HG02610 (cell line): Measurements from ENCODE around the gene ANGPTL7.

ENCODE experiments used
- ATAC-seq: cut with Tn5 transposase; IDR thresholded peaks from one replicate; pipeline ENCODE4 v1.9.1; 2021; ENCODE audit warnings: mild to moderate bottlenecking, moderate library complexity; ENCODE audit not compliant: unreplicated experiment

The ANGPTL7 gene

GRCh38 chr1:11198851-11199594 lies 9.9 kb downstream of the ANGPTL7 start:
- no peak for ATAC-seq

DNA sequence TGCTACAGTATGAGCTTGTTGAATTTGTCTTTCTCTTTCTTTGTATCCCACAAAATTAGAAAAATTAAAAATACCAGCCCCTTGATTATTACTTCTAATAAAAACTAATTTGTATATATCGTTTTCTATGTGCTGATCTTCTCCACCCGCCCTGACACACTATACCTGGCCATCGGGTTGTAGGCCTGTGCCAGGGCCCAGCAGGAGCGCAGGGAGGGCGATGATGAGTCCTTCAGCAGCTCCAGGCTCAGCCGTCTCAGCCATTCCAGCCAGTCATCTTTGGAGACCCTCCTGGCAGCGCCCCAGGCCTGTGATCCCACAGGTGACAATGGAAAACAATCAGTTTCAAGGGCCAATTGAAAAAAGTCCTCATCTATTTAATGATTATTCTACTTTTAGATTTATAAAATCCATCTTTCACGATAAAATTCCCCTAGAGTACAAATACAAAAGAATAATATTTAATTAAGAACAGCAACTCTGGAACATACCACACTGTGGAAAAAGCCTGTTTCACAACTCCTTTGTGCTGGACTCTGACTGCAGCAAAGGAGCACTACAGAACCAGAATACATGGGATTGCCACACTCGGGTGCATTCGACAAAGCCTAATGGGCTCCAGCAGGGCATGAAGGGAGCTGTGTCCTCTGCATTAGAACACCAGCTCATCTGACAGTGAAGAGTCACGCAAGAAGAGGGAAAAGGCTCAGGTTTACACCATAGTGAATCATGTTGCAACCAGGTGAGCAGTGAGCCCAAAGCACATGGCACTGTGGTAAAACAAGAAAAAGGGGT lies 15.4 kb downstream of the ANGPTL7 start:
- ATAC-seq: no peak

GRCh38 chr1:11207898-11208611 lies 18.9 kb downstream of the ANGPTL7 start:
- no peak for ATAC-seq

GRCh38 chr1:11211461-11211860 lies 22.3 kb downstream of the ANGPTL7 start:
- ATAC-seq: no peak

DNA sequence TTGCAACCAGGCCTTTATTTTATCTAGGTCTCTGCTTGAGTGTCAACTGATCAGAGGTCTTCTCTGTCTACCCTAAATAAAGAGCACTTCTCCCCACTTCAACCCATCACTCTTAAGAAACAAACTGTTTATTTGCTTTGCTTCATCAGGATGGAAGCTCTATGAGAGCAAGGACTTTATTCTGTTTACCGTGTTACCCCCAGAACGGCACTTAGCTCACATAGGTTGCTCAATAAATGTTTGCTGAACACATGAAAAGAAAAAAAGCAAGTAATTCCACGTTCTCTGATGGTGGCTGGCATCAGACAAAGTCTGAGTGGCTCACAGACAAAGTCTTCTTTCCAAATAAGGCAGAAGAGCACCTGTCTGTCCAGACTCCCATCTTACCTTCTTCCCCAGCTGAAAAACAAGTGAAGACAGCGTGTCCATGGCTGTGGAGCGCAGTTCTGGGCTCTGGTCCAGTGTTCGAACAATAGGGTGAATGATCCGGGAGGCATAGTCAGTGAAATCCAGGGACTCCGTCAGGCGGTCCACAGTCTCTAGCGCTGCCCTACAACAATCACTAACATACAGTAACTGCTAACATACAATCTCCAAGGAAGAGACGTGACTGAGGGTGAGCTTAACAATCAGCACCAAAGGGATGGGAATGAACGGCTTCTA lies 22.9 kb downstream of the ANGPTL7 start:
- no peak for ATAC-seq

GRCh38 chr1:11214698-11215380 lies 25.7 kb downstream of the ANGPTL7 start:
- ATAC-seq: no peak

DNA sequence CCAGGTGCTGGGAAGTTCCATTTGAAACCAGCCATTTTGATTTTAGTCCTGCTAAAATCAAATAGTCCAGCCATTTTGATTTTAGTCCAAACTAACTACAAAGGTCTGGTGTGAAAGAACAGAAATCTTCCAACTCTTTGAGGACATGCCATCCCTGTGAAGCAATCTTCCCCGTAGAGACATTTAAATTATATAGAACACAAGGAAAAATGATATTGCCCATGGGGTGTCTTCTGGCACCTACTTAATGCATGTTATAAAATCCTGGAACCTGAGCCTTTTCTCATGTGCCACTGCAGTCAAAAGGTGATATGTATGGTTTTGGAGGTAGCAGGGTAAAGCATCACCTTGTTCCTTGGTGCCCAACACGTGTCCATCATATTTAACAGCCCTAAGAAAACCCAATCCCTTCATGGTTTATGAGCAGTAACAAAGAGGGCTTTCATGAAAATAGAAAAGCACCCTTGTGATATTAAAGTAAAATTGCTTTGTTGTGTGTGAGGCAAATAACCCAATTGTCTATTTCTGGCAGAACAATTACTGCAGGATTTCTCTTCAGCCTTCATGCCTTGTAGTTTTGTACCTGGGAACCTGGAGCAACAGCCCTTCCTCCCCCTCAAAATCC lies 26.3 kb downstream of the ANGPTL7 start:
- no peak for ATAC-seq

DNA sequence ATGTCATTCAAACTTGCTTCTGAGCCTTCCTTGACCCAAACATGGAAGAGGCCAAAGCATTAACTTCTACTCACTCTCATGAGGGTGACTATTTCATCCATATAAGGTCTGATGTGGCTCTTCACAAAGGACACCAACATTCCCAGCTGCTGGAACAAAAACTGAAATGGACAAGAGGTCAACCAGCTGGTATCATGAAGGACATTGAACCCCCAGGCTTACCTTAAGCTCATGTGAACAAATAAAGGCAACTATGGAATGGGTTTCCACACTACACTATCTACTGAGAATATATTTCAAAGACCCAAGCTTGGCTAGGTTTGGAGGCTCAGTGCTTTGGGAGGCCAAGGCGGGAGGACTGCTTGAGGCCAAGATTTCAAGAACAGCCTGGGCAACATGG lies 26.9 kb downstream of the ANGPTL7 start:
- ATAC-seq: no peak

GRCh38 chr1:11227106-11228077 lies 38.2 kb downstream of the ANGPTL7 start:
- peak; percentile 36 for ATAC-seq

- no peak for ATAC-seq
Observed at GRCh38 chr1:11229203-11229602, 40.0 kb downstream of the ANGPTL7 start.

- ATAC-seq: no peak
Observed at GRCh38 chr1:11233208-11233607, 44.1 kb downstream of the ANGPTL7 start.

DNA sequence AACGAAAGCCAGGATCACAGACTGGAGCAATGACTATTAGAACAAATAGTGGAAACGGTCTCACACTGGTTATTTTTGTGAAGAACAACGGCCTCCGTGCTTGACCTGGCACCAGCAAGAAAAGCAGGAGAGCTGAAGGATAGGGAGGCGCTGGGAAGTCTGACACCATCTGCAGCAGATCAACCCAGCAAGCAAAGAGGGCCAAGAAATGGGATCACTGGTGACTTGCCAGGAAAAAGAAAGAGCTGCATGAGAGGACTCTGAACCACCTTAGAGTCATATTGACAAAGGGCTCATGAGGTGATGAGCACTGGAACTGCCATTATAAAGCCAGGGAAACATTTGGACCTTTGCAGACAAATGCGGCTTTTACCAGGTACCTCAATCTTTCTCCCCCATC lies 48.2 kb downstream of the ANGPTL7 start:
- ATAC-seq: no peak

GRCh38 chr1:11238311-11238710 lies 49.2 kb downstream of the ANGPTL7 start:
- no peak for ATAC-seq

DNA sequence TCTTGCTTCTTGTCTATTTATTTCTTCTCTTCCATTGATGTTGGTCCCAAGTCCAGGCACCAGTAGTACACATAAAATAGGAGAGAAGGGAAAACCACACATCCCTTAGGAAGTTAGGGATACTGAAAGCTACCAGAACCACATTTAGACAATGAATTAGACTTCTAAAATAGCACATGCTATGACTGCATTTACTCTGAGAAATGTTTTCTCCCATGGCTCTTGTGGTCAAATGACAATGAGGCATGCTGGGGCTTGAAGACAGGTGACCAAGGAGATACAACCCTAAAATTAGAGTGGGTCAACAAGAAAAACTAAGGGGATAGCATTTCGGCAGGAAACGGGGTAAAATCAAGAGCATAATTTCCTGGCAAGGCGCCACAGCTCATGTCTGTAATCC lies 56.1 kb downstream of the ANGPTL7 start:
- no peak for ATAC-seq
